ENCODE measurements around the gene SHKBP1.

SHKBP1 gene

DNA sequence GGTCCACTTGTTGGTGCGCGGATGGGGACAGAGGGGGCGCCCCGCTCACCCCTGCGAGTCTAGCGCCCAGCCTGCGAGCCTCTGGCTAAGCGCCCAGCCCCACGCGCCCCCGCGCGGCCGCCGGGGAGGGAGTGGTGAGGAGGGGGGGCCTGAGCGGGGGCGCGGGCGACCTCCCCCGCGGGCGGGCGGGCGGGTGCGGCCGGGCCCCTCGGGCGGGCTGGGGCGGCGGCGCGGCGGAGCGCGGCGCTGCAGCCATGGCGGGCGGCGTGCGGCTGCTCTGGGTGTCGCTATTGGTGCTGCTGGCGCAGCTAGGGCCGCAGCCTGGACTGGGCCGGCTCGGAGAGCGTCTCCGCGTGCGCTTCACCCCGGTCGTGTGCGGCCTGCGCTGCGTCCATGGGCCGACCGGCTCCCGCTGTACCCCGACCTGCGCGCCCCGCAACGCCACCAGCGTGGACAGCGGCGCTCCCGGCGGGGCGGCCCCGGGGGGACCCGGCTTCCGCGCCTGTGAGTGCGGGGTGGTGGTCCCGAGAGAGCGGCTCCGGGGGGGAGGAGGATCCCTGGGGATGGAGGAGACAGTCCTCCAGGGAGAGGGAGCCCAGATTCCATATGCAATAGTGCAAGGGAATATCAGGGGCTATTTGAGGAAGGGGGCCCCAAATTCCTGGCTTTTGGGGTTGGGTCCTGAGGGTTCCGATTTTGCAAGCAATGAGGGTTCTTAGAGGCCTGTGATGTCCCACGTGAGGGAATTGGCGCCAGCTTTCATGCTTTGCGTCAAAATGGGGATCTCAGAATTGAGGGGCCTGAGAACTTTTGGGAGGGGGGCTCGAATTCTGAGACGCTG, 24.7 kb downstream of the SHKBP1 start, which contains the start of gene LTBP4:
Gene LTBP4, plus strand, starts transcription at position 236 of the 841 bp plus-strand sequence. Its CDS starts 19 bp downstream, at position 255.
- DNase-seq, result no peak

DNA sequence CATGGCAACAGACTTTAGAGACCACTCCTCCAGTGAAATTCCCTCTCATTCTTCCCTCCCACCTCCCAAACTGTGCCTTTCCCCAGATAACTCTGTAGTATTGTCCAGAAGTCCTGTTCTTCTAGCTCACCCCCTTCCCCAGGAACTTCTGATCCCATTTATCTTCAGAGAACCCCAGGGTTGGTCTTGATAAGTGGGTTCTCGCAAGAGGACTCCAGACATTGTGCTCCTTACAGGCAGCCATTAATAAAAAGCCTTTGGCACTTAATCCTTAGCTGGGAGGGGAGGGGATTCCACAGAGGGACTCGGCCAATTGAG, 26.4 kb downstream of the SHKBP1 start:
- DNase-seq, result no peak

DNA sequence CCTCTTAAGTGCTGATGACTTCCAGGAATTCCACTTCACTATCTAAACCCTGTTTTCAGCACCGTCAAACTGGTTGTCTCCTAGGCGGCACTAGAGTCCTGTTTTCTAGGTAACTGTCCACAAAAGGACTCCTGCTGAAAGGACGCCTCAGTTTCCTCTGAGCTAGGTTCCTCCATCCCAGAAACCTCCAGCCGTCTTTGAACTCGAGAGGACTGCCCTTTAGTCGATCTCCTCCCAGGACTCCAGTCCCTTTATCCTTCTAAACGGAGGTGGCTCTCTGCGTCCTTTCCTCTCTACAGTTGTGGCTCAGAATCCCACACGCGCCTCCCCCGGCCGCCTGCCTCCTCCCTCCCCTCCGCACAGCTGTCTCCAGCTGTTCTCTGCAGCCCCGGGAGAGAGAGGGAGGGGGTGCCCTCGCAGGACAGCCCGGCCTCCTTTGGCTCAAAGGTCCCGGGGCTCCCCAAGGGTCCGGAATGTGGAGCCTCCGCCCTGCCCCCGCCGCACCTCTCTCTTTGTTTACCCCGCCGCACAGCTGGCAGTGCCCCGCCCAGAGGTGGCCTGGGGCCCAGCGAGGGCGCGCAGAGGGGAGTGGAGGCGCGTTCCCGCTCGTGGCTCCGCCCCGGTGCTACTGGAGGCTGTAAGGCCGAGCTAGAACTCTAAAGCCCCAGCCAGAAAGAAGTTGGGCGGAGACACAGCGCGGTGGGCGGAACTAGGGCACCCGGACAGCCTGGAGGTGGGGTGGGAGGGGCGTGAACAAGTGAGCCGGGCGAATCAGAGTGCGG, 26.9 kb downstream of the SHKBP1 start:
- DNase-seq, result peak; percentile 95

DNA sequence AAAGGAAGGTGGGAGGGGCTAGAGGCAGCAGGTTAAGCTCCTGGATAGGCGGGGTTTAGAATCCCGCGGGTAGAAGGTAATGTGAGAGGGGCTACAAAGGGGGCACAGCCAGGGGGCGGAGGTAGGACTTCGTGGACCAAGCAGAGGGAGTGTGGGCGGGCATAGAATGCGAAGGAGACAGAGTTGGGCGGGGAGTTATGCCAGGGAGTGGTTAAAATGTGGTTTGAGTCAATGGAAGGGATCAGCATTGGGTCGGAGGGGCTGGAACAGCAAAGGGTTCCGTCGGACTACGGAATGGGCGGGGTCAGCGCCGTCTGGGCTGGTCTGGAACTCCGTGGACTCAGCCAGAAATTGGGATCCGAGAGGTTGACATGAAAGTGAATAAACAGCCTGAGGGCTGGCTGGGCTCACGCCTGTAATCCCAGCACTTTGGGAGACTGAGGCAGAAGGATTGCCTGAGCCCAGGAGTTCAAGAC, 27.5 kb downstream of the SHKBP1 start:
- DNase-seq, result no peak

DNA sequence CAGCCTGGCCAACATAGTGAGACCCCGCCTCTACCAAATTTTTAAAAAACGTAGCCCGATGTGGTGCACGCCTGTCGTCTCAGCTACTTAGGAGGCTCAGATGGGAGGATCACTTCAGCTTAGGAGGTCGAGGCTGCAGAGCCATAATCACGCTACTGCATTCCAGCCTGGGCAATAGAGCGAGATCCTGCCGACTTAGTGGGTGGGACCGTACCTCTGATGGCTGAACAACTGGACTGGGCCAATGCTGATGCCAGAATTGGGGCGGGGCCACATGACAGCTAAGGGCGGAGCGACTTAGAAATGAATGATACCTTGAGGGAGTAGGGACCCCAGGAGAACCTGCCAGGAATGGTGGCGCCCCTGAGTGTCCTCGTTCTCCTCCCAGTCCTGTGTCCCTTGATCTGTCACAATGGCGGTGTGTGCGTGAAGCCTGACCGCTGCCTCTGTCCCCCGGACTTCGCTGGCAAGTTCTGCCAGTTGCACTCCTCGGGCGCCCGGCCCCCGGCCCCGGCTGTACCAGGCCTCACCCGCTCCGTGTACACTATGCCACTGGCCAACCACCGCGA, 28.1 kb downstream of the SHKBP1 start:
- peak; percentile 50 for DNase-seq

DNA sequence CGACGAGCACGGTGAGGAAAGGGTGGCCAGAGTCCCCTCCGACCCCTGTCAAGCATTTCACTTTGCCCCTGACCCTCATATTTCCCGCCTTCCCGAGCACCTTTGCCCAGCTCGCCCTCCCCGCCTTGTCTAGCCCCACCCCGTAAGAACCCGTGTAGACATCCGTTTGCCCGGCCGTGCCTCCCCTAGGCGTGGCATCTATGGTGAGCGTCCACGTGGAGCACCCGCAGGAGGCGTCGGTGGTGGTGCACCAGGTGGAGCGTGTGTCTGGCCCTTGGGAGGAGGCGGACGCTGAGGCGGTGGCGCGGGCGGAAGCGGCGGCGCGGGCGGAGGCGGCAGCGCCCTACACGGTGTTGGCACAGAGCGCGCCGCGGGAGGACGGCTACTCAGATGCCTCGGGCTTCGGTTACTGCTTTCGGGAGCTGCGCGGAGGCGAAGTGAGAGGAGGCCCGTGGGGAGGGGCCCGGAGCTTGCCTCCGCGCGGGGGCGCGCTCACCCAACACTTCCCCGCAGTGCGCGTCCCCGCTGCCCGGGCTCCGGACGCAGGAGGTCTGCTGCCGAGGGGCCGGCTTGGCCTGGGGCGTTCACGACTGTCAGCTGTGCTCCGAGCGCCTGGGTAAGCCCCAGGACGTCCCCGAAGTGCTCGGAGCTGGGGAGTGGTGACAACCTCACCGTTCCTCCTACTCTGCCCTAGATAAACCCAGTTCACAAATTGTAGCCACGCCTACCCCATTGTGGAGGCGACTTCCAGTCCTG, 28.7 kb downstream of the SHKBP1 start:
- DNase-seq, result peak; percentile 84

DNA sequence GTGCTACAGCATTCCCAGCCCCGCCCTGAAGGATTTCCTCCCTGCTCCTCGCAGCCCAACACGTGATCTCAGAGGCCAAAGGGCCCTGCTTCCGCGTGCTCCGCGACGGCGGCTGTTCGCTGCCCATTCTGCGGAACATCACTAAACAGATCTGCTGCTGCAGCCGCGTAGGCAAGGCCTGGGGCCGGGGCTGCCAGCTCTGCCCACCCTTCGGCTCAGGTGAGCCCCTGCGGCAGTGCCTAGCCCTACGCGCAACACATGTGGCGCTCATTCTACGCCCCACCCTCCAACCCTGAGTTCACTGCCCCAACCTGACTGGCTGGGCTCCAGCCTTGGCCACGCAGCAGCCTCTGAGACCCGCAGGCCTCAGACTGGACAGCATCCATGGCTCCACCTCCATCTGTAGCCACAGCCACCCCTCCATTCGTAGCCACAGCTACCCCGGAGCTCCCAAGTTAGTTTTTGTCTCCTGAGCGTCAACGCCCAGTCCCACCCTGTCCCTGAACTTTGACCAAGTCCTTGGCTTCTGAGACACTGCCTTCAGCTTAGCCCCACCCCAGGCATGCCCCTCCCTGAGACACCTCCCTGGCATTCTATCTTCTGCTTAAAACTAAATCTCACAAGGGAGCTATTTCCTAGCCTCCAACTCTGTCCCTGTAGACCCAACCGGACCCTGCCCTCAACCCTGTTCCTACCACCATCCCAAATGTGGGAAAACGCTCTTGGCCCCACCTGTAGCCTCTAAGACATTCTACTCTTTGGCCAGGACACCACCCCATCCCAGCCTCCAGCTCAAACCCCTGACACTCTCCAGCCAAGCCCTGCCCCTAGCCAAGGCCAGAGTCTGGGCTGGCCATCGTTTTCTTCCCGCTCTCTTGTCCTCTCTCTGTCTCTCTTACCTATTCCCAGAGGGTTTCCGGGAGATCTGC, 30.9 kb downstream of the SHKBP1 start:
- no peak for DNase-seq

DNA sequence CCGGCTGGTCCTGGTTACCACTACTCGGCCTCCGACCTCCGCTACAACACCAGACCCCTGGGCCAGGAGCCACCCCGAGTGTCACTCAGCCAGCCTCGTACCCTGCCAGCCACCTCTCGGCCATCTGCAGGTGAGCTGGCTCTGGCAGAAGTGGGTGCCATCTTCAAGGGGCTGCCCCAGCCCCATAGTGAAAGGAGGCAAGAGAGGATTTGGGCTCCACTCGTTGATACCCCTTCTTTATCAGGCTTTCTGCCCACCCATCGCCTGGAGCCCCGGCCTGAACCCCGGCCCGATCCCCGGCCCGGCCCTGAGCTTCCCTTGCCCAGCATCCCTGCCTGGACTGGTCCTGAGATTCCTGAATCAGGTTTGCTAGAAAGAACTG, 31.6 kb downstream of the SHKBP1 start:
- no peak for DNase-seq

DNA sequence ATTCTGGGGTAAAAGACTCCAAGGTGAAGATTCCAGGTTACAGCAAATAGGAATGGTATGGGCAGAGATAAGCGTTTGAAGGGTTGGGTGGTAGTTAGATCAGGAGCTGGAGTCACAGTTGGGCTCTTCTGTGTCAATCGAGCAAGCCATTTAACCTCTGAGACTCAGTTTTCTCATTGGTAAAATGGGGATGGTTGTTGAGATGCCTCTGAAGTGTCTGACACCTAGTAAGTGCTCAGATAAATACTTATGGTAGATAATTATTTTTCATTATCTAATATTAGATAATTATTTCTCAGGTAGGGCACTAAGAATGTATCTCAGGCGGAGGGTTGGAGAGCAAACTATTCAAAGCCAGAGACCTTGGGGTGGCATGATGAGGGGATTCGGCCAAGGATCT, 32.3 kb downstream of the SHKBP1 start:
- no peak for DNase-seq

DNA sequence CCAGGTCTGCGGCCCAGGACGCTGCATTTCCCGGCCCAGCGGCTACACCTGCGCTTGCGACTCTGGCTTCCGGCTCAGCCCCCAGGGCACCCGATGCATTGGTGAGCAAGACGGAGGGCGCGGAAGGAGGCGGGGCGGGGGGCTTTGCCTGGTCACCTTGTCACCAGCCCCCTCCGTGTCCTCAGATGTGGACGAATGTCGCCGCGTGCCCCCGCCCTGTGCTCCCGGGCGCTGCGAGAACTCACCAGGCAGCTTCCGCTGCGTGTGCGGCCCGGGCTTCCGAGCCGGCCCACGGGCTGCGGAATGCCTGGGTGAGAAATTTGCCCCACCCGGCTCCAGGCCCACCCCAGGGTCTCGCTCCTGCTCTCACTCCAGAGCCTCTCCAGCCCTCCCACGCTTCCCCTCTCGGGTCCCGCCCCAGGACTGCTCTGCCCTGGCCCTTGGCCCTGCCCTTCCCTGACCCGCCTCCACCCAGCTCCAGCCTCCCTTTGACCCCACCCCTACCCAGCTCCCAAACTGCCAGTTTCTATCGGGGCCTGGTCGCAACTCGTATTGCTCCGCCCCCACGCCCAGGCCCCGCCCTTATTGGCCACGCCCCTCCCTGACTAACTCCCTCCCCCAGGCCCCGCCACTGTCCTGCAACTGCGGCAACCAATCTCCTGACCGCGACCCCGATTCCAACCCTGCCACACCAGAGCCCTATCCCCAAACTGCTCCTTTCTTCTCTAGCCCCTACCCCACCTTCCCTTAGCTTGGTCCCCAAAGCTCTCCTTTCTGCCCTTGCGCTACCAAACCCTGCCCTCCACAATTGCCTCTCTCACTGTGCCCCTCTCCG, 33.1 kb downstream of the SHKBP1 start:
- DNase-seq, result no peak

DNA sequence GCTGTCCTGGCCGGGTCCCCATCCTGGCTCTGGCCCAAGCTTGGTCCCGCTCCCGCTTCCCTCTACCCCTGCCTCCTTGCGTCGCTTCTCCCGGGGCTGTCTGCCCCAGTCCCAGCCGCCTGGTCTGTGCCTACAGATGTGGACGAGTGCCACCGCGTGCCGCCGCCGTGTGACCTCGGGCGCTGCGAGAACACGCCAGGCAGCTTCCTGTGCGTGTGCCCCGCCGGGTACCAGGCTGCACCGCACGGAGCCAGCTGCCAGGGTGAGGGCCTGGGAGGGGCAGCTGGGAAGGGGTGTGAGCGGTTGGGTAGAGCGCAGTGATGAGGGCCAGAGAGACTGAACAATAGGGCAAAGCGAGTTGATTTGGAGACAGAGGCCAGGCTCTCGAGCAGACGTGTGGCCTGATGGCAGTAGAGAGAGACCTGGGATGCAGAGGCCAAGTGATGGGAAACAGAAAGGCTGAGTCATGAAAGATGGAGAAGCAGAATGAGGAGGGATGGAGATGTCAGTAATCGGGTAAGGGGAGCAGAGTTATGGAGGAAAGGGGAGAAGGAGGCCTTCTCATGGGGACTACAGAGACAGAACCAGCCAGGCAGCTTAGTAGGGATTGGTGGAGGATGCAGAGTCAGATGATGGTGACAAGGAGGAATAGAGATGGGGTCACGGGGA, 33.9 kb downstream of the SHKBP1 start:
- DNase-seq, result no peak

DNA sequence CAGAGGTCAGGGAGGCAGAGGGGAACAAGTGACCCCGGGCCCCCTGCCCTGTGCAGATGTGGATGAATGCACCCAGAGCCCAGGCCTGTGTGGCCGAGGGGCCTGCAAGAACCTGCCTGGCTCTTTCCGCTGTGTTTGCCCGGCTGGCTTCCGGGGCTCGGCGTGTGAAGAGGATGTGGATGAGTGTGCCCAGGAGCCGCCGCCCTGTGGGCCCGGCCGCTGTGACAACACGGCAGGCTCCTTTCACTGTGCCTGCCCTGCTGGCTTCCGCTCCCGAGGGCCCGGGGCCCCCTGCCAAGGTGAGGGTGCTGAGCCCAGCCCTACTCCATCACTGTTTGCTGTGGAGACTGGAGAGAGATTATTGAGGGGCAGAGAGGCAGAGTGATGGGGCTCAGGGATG, 34.4 kb downstream of the SHKBP1 start:
- peak; percentile 56 for DNase-seq

DNA sequence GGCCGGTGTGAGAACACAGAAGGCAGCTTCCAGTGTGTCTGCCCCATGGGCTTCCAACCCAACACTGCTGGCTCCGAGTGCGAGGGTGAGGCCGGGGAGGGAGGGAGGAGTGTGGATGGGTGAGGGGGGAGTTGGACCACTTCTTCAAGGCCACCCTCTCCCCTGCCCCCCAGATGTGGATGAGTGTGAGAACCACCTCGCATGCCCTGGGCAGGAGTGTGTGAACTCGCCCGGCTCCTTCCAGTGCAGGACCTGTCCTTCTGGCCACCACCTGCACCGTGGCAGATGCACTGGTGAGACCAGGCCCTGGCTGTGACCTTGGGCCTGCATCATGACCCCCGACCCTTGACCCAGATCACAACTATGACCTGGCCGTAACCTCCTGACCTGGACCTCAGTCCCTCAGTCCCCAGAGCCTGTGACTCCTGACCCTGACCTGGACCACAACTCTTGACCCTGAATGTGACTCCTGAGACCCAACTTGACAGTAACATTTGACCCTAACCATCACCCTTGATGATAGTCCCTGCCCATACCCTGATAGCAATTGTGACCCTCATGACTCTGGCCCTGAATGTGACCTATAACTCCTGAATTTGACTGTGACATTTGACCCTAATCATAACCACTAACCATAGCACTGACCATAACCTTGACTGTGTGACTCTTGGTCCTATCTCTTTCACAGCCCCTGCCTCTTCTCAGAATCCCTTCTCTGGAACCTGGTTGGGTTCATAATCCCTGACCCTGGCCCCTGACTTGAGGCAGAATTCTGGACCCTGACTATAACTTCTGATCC, 35.4 kb downstream of the SHKBP1 start:
- DNase-seq, result no peak

DNA sequence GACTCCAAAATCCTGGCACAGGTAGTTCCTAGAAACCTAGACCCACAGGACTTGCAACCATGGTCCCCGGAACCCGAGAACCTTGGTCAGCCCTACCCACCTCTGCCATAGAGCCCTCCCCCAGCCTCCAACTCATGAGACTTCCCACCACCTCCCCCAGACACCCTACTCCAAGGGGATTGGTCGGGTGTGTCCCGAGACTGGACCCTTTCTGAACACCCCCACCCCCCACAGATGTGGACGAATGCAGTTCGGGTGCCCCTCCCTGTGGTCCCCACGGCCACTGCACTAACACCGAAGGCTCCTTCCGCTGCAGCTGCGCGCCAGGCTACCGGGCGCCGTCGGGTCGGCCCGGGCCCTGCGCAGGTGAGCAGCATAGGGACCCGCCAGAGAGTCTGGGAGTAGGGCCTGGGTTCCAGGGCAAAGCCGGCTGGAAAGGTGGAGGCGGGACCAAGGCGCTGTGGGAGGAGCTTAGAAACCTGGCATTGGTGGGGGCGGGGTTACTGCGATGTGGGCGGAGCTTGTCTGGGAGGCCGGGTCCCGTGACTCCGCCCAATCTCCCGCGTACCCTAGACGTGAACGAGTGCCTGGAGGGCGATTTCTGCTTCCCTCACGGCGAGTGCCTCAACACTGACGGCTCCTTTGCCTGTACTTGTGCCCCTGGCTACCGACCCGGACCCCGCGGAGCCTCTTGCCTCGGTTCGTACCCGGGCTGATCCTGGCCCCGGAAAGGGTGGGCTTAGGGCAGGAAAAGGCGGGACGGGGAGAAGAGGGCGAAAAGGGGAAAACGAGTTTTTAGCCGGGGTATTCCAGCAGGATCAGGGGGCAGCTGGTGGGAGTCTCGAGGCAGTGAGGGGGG, 36.4 kb downstream of the SHKBP1 start:
- no peak for DNase-seq

DNA sequence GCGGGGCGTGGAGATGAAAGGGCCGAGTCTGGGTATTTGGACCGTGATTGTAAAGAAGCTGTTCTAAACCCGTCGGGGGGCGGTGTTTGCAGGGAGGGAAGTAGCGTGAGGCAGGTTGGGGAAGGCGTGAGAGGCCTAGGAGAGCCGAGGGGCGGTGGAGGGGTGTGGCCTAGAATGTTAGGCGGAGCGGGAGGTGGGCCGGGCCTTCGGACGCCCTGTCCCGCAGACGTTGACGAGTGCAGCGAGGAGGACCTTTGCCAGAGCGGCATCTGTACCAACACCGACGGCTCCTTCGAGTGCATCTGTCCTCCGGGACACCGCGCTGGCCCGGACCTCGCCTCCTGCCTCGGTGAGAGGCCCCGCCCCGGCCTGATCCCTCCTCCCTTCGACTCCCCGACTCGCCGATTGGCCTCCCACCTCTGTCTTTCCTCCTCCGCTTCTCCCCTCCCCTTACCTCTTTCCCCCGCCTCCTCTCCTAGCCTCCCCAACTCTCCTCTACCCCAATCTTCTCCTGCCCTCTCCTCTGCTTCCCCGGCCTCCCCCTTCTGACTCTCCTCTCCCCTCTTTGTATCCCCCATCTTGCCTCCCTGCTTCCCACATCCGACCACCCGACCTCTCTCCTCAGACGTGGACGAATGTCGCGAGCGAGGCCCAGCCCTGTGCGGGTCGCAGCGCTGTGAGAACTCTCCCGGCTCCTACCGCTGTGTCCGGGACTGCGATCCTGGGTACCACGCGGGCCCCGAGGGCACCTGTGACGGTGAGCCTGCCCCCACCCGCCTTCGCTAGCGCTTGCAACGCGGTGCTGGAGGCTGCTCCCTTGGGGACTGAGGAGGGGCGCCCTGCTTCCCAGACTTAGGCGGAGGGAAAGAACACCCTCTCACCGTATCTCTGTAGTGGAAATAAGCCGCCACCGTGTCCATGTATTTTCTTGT, 37.3 kb downstream of the SHKBP1 start:
- DNase-seq, result peak; percentile 95

DNA sequence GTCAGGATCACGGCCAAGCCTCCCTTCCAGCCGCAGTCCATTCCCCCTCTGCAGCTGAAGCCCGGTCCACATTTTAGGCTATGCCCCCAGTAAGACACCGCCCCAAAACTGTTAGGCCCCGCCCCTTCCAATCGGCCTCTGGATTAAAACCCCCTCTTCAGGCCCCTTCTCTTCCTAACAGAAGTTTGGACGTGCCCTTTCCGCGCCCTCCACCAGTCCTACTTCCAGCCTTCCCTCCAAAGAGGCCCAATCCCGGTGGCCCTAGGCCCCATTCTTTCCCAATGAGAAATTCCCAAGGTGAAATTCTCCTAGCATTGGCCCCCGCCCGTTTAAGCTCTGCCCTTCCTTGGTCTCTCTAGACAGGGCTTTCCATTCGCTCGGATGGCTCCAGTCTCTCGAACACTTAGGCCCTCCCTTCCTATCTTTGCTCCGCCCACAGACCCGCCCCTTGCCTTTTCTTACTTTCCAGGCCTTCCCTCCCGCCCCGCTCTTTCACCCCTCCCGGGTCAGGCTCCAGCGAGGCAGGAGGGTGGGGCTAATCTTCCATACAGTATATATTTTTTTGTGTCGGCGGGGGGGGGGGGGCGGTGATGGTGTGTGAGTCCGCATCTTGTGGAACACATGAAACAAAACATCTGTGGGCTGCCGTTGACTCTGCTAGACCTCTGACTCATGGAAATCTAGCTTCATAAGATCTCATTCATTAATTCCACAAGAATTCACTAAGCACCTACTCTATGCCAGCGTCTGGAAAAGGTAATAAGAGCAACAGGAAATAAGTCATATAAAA, 38.1 kb downstream of the SHKBP1 start:
- DNase-seq, result peak; percentile 19

All from NCI-H510A treated with DMSO at 0.1 percent for 48 hours (cell line).